A549 (cell line): ENCODE results near the gene ATG2A. TPM values are rescaled to one million over a fixed set of nuclear protein-coding genes. Genes with fewer than 3 reads are reported as not detected.

Source experiments
- ATAC-seq, 2 experiments: fragments of 200-7000 bp in 1 of 2; fragments of >200 bp in 1 of 2; cut with Nextera tagmentation in 1 of 2; cut with Tn5 transposase in 1 of 2; 3 replicates each; pipeline versions ENCODE4 v1.8.0 to v1.9.1; 2018 to 2020; ENCODE audit warnings: mild to moderate bottlenecking in 1 of 2, moderate library complexity in 1 of 2
- CTCF ChIA-PET: fragments of 300-600 bp; sonication (Branson Sonifier 250); formaldehyde crosslinking; extraction: SDS; loops from one replicate; lab custom pipeline; 2021; ENCODE audit warnings: antibody characterized with exemption, inconsistent platforms; lab: Yijun Ruan, JAX
- POLR2A ChIA-PET: fragments of 350-600 bp; formaldehyde crosslinking; extraction: SDS; loops from one replicate; lab custom pipeline; 2021; ENCODE audit warnings: antibody characterized with exemption, inconsistent platforms; lab: Yijun Ruan, JAX
- DNase-seq, 2 experiments: peaks; one replicate each; pipeline versions ENCODE4 v3.0.0 to v3.0.0-alpha.2; 2011 to 2016; ENCODE audit warnings: low read depth in 1 of 2, low spot score in 1 of 2
- FAIRE-seq: peaks from 2 replicates; lab custom pipeline; 2011; peaks lifted over from hg19 to GRCh38; lab: Jason Lieb, UNC
- H3K27ac ChIP-seq, 2 experiments: fragments of >200 bp; sonication (Bioruptor Twin); formaldehyde crosslinking; 3 replicates each; pipeline ENCODE4 v1.5.1; 2016 to 2017
- H3K4me1 ChIP-seq: fragments of >200 bp; sonication (Bioruptor Twin); formaldehyde crosslinking; 3 replicates; pipeline ENCODE4 v1.6.1; 2016
- H3K4me2 ChIP-seq: fragments of >200 bp; sonication (Bioruptor Twin); formaldehyde crosslinking; 3 replicates; pipeline ENCODE4 v1.6.1; 2016
- H3K4me3 ChIP-seq: fragments of >200 bp; sonication (Bioruptor Twin); formaldehyde crosslinking; 3 replicates; pipeline ENCODE4 v1.5.1; 2016
- H3K9me3 ChIP-seq: fragments of >200 bp; sonication (Bioruptor Twin); formaldehyde crosslinking; 3 replicates; pipeline ENCODE4 v1.6.1; 2016
- CBX8 ChIP-seq: fragments of 200-600 bp; sonication (generic); IDR thresholded peaks from 2 replicates; pipeline ENCODE4 v1.6.1; 2016
- CEBPB ChIP-seq, 2 experiments: fragments of >200 bp in 1 of 2; sonication (Bioruptor Twin) in 1 of 2; formaldehyde crosslinking in 1 of 2; IDR thresholded peaks; 2 replicates each; pipeline ENCODE4 v1.6.1; 2012 to 2016
- EHMT2 ChIP-seq: fragments of 200-600 bp; sonication (generic); IDR thresholded peaks from 2 replicates; pipeline ENCODE4 v1.6.1; 2016; ENCODE audit warnings: antibody characterized with exemption, low read depth, mild to moderate bottlenecking, moderate library complexity
- EP300 ChIP-seq, 2 experiments: fragments of >200 bp; sonication (Bioruptor Twin); formaldehyde crosslinking; IDR thresholded peaks; 2 replicates in 1 of 2; 3 replicates in 1 of 2; pipeline ENCODE4 v1.6.1; 2016 to 2017
- FOSB ChIP-seq: fragments of 250-450 bp; sonication (Bioruptor Pico); IDR thresholded peaks from 2 replicates; pipeline ENCODE4 v1.5.0; 2020; ENCODE audit warnings: mild to moderate bottlenecking, moderate library complexity
- GATA3 ChIP-seq: IDR thresholded peaks from 2 replicates; pipeline ENCODE4 v1.6.1; 2012; ENCODE audit warnings: borderline replicate concordance
- HDAC2 ChIP-seq: fragments of 200-600 bp; sonication (generic); IDR thresholded peaks from 2 replicates; pipeline ENCODE4 v1.6.1; 2016
- HES2 ChIP-seq: fragments of >200 bp; sonication (Bioruptor Twin); formaldehyde crosslinking; IDR thresholded peaks from 2 replicates; pipeline ENCODE4 v1.6.1; 2016
- HOXB5 ChIP-seq: fragments of 250-450 bp; sonication (Bioruptor Pico); IDR thresholded peaks from 2 replicates; pipeline ENCODE4 v1.5.0; 2020; ENCODE audit warnings: mild to moderate bottlenecking, moderate library complexity
- JUNB ChIP-seq: fragments of >200 bp; sonication (Bioruptor Twin); formaldehyde crosslinking; IDR thresholded peaks from 2 replicates; pipeline ENCODE4 v1.6.1; 2016
- KDM1A ChIP-seq: fragments of 200-600 bp; sonication (generic); IDR thresholded peaks from 2 replicates; pipeline ENCODE4 v1.6.1; 2016; ENCODE audit warnings: low read depth, mild to moderate bottlenecking
- KDM5A ChIP-seq: fragments of 200-600 bp; sonication (generic); IDR thresholded peaks from 2 replicates; pipeline ENCODE4 v1.6.1; 2016; ENCODE audit warnings: antibody characterized with exemption, mild to moderate bottlenecking
- MAX ChIP-seq: IDR thresholded peaks from 2 replicates; pipeline ENCODE4 v1.6.1; 2012
- MAZ ChIP-seq: fragments of 150-350 bp; IDR thresholded peaks from 2 replicates; pipeline ENCODE4 v1.6.1; 2014; ENCODE audit warnings: antibody characterized with exemption, low read depth, low read length, borderline replicate concordance
- NFE2L2 ChIP-seq: fragments of 150-350 bp; conservative IDR thresholded peaks from 2 replicates; pipeline ENCODE4 v1.6.1; 2014; ENCODE audit warnings: low read length
- NR3C1 ChIP-seq: fragments of >200 bp; sonication (Bioruptor Twin); formaldehyde crosslinking; IDR thresholded peaks from 3 replicates; pipeline ENCODE4 v1.6.1; 2017
- POLR2A ChIP-seq: IDR thresholded peaks from 2 replicates; pipeline ENCODE4 v1.6.1; 2012; ENCODE audit warnings: mild to moderate bottlenecking, low read length
- RAD21 ChIP-seq, 2 experiments: fragments of >200 bp in 1 of 2; sonication (Bioruptor Twin) in 1 of 2; formaldehyde crosslinking in 1 of 2; IDR thresholded peaks in 1 of 2; conservative IDR thresholded peaks in 1 of 2; 2 replicates in 1 of 2; 3 replicates in 1 of 2; pipeline ENCODE4 v1.6.1; 2012 to 2018; ENCODE audit warnings: inconsistent platforms in 1 of 2
- RARB ChIP-seq: fragments of 250-450 bp; sonication (Bioruptor Pico); IDR thresholded peaks from 2 replicates; pipeline ENCODE4 v1.8.0; 2021; ENCODE audit warnings: mild to moderate bottlenecking, moderate library complexity
- RCOR1 ChIP-seq: fragments of 150-350 bp; IDR thresholded peaks from 2 replicates; pipeline ENCODE4 v1.6.1; 2014; ENCODE audit warnings: antibody characterized with exemption, low read length, low read depth
- REST ChIP-seq: fragments of 200-600 bp; sonication (generic); IDR thresholded peaks from 2 replicates; pipeline ENCODE4 v1.6.1; 2016; ENCODE audit warnings: antibody characterized with exemption, mild to moderate bottlenecking, moderate library complexity
- RFX5 ChIP-seq: fragments of 450-650 bp; IDR thresholded peaks from 2 replicates; pipeline ENCODE4 v1.7.1; 2014; ENCODE audit warnings: antibody characterized with exemption, mild to moderate bottlenecking, moderate library complexity
- RNF2 ChIP-seq: fragments of 200-600 bp; sonication (generic); IDR thresholded peaks from 2 replicates; pipeline ENCODE4 v1.6.1; 2016; ENCODE audit warnings: low read depth, mild to moderate bottlenecking, antibody characterized with exemption, moderate library complexity, borderline replicate concordance
- SREBF2 ChIP-seq: fragments of 450-650 bp; IDR thresholded peaks from 2 replicates; pipeline ENCODE4 v1.6.1; 2014; ENCODE audit warnings: mild to moderate bottlenecking, moderate library complexity
- TFCP2L1 ChIP-seq: fragments of 250-450 bp; sonication (Bioruptor Pico); IDR thresholded peaks from 2 replicates; pipeline ENCODE4 v1.5.0; 2021; ENCODE audit warnings: mild to moderate bottlenecking
- ZFP36 ChIP-seq: fragments of 450-650 bp; IDR thresholded peaks from 2 replicates; pipeline ENCODE4 v1.6.1; 2014; ENCODE audit warnings: borderline replicate concordance; ENCODE audit not compliant: partially characterized antibody
- ZNF302 ChIP-seq: fragments of 250-450 bp; sonication (Bioruptor Pico); IDR thresholded peaks from 2 replicates; pipeline ENCODE4 v1.9.0; 2021; ENCODE audit warnings: inconsistent platforms, mild to moderate bottlenecking, moderate library complexity
- WGBS: methylation state at CpG from one replicate; pipeline ENCODE4 v1.1.6; 2017; ENCODE audit errors: missing lambda C conversion rate; 5-methylcytosine and 5-hydroxymethylcytosine counted together
- polyA plus RNA-seq, 4 experiments: library from polyadenylated mRNA; depleted of rRNA in 3 of 4; stranded (reverse); fragments of >200 nt; fragmentation: RNase III in 1 of 4; extraction: RNeasy Plus Mini Kit Qiagen cat#74134 plus additional on column Dnase treatment in 1 of 4; gene quantifications; 2 replicates in 3 of 4; 3 replicates in 1 of 4; pipeline ENCODE4 v1.2.3, GENCODE V29; 2011 to 2017
- TF ChIP-seq, protein P1 (sequence below): fragments of 450-650 bp; IDR thresholded peaks from 2 replicates; pipeline ENCODE4 v1.6.1; 2014; ENCODE audit warnings: antibody characterized with exemption
- TF ChIP-seq, protein P2 (sequence below): fragments of 250-450 bp; sonication (Bioruptor Pico); IDR thresholded peaks from 2 replicates; pipeline ENCODE4 v1.5.0; 2020; ENCODE audit warnings: low read depth, mild to moderate bottlenecking, moderate library complexity

Gene ATG2A
- polyA plus RNA-seq, 2 of the 4 experiments (the other 2 are of a cell fraction) = 3.1 to 13.4 TPM

DNA sequence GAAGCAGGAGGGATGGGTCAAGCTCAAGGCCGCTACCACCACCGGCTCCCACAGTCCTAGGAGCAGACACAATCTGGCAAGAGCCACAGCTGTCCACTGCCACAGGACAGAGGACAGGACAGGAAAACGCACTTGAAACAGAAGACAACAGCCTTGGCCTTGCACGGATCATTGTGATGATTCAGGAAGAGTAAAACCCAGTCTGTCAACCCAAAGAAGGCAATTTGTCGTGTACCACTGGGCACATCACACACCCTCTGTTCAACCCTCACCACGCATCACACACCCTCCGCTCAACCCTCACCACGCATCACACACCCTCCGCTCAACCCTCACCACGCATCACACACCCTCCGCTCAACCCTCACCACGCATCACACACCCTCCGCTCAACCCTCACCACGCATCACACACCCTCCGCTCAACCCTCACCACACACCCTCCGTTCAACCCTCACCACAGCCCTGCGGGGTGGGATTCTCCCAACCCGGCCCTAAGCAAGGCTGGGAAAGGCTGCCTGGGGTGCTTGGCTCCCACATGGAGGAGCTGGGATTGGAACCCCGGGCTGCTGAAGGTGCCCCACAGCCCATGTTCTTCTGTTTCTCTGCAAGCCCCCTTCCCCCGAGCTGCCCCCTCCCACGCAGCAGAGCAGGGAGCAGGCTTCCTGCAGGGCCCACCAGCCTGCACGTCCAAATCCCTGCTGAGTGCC is 61.3 kb downstream of the ATG2A start:
- H3K4me2 ChIP-seq = peak overlapping the region; percentile 78
- peak overlapping the region; percentile 91 to 92 for H3K27ac ChIP-seq
- H3K4me3 ChIP-seq = no peak overlapping the region
- TF ChIP-seq MAZ (no peak), CEBPB (IDR thresholded peaks at IDR 0.05) (no peak), POLR2A (no peak), GATA3 (no peak)
- TF ChIP-seq, all 56 proteins: peak for 0
- no peak for FAIRE-seq
- Histone ChIP-seq H3K4me1 (peaks cover 70% of the 10 kb centered on the region), H3K9me3 (no peaks in the 10 kb centered on the region)
- ChIA-PET POLR2A (interaction anchor here (1.0 to 2.9 kb wide), 6 partner anchors 13 to 77 kb away, joined by 3 to 27 read pairs (median 6); partner anchors contain the start of genes EHD1 and SF1), CTCF (interaction anchor here (0.6 to 39.4 kb wide), 6 partner anchors 5 to 255 kb away, joined by 3 to 1607 read pairs (median 240); partner anchors contain the start of genes ARL2, CDC42BPG and EHD1)
- peak in 1 of 2 experiments; percentile 1; a peak in 1 of 6 replicates for ATAC-seq
- DNase-seq = no peak
- 84% methylated on average over 19 of the region's 22 CpGs for WGBS

DNA sequence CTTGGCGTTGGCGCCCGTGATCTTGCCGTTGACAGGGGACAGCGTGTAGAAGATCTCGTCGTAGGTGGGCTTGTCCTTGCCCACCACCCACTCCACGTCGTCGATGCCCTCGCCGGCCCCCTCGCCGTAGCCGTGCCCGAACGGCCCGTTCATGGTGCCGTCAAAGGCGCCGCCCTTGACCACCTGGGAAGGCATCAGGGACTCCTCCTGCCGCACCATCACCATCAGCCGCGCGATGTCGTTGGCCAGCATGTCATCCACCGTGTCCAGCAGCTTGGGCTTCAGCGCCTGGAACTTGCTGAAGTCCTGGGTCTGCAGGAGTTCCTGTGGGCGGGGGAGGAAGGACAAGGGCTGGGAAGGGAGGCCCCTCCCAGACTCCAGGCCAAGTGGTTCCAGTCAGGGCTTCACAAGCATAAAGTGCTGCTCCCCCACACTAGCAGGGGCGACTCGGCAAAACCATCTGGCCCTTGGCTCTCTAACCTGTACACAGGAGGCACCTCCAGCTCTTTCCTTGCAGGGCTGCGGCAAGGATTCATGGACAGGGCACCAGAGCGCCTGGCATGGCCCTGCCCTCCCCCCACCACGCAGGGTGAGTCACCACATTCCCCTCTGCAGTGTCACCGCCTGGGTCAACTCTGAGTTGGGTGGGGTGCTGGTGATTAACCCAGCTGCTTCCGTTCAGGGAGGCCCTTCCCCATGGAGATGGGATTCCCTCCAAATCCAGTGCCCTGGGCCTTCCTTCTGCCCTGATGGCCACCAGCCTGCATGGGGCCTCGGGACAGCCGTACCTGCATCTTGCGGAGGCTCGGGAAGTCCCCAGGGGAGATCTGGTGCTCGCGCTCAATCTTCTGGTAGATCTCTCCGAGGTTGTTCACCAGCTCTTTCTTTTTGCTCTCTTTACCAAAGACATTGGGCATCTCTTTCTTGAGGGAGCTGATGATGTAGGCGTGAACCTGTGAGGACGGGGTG is 62.2 kb downstream of the ATG2A start:
- Histone ChIP-seq H3K9me3 (no peaks in the 10 kb centered on the region), H3K27ac (peak overlapping the region; percentile 91 to 92), H3K4me2 (peak overlapping the region; percentile 78), H3K4me3 (peak overlapping the region; percentile 10; the same call in 1 of the 3 replicates), H3K4me1 (peaks cover 77% of the 10 kb centered on the region)
- FAIRE-seq (peak; percentile 91), ATAC-seq (peak; percentile 85 to 91), DNase-seq (peak; percentile 97)
- CTCF ChIA-PET = interaction anchor here (0.9 to 39.4 kb wide), 7 partner anchors 6 to 460 kb away, joined by 3 to 1607 read pairs (median 19); partner anchors contain the start of genes ARL2, CDC42BPG and EHD1
- POLR2A ChIA-PET = interaction anchor here (0.6 to 2.9 kb wide), 7 partner anchors 14 to 611 kb away, joined by 3 to 27 read pairs (median 6); partner anchors contain the start of genes EHD1, PPP2R5B and SF1
- 56% methylated on average over 36 of the region's 45 CpGs for WGBS
- TF ChIP-seq RNF2 (no peak), JUNB (peak; percentile 98), NR3C1 (no peak), FOSB (peak; percentile 68; the same call in 1 of the 2 replicates), RFX5 (no peak), REST (no peak), GATA3 (peak; percentile 97), RARB (CRISPR knock-in tag) (peak; percentile 70; the same call in 1 of the 2 replicates), TFCP2L1 (no peak; the same call in 1 of the 2 replicates), KDM1A (no peak), KDM5A (no peak), HES2 (no peak), MAX (peak; percentile 99), EHMT2 (no peak), MAZ (peak; percentile 85), RAD21 (conservative IDR thresholded peaks at IDR 0.05 in 1 of 2, IDR thresholded peaks at IDR 0.05 in 1 of 2) (peak; percentile 29 to 30; a peak in 4 of 5 replicates), ZFP36 (no peak), SREBF2 (no peak), ZNF302 (CRISPR knock-in tag) (peak; percentile 93), HOXB5 (CRISPR knock-in tag) (peak; percentile 90), RCOR1 (no peak), NFE2L2 (no peak), EP300 (IDR thresholded peaks at IDR 0.05) (peak; percentile 65 to 82; a peak in 3 of 5 replicates), HDAC2 (no peak), CBX8 (no peak)
- TF ChIP-seq, protein P1, sequence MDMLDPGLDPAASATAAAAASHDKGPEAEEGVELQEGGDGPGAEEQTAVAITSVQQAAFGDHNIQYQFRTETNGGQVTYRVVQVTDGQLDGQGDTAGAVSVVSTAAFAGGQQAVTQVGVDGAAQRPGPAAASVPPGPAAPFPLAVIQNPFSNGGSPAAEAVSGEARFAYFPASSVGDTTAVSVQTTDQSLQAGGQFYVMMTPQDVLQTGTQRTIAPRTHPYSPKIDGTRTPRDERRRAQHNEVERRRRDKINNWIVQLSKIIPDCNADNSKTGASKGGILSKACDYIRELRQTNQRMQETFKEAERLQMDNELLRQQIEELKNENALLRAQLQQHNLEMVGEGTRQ = no peak
- TF ChIP-seq, protein P2, sequence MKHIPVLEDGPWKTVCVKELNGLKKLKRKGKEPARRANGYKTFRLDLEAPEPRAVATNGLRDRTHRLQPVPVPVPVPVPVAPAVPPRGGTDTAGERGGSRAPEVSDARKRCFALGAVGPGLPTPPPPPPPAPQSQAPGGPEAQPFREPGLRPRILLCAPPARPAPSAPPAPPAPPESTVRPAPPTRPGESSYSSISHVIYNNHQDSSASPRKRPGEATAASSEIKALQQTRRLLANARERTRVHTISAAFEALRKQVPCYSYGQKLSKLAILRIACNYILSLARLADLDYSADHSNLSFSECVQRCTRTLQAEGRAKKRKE (CRISPR knock-in tag) = peak; percentile 98
